GM12892 (cell line): ENCODE data around the gene DTNB.
"Not testable (repeated sequence)": the region's sequence is repeated elsewhere in the genome, so short reads cannot be mapped to it uniquely, and the experiment has no call there.

ENCODE experiments used
- POLR2A ChIP-seq: IDR thresholded peaks from 2 replicates; pipeline ENCODE4 v1.6.1; 2011; ENCODE audit warnings: low read depth, low read length, control low read depth
- TAF1 ChIP-seq: IDR thresholded peaks from 2 replicates; pipeline ENCODE4 v1.6.1; 2011; ENCODE audit warnings: low read depth, mild to moderate bottlenecking, control low read depth, low read length, borderline replicate concordance

DNA sequence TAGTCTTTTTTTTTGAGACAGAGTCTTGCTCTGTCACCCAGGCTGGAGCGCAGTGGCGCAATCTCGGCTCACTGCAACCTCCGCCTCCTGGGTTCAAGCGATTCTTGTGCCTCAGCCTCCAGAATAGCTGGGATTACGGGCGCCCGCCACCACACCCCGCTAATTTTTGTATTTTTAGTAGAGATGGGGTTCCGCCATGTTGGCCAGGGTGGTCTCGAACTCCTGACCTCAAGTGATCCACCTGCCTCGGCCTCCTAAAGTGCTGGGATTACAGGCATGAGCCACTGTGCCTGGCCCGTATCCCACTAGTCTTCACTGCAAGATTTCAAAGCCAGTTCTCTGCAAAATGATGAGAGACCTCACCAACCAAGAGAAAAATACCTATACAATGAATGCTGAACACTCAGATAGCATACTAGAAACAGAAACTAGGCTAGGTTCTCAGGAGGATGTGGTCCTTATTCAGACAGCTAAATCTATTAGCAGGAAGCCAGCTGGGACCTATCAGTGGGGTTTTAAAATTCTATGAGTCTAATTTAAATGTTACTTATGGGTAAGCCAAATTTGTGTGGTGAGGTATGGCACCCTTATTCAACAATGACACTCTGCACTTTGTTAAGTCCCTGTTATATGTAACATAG lies 270.1 kb downstream of the DTNB start:
- peak; percentile 57; the same call in 1 of the 2 replicates for TF ChIP-seq POLR2A
- not testable (repeated sequence) for TF ChIP-seq TAF1
